Liver (tissue), 9 donors: ENCODE data around the gene AHSG. TPM values are rescaled to one million over a fixed set of nuclear protein-coding genes. Genes with fewer than 3 reads are reported as not detected.

Experiments used
- DNase-seq: peaks from one replicate; pipeline ENCODE4 v3.0.0-alpha.2; 2017; ENCODE audit warnings: low spot score
- H3K27ac ChIP-seq, 2 donors: one replicate each; pipeline ENCODE4 v1.7.0; 2013; ENCODE audit warnings: inconsistent platforms in 2 of 2, low read length in 2 of 2, control low read depth in 1 of 2, low read depth in 1 of 2, mild to moderate bottlenecking in 1 of 2
- H3K27me3 ChIP-seq, 4 donors: one replicate each; pipeline versions ENCODE4 v1.6.1 to v1.7.0; 2013; ENCODE audit warnings: low read length in 3 of 4, inconsistent platforms in 1 of 4, mild to moderate bottlenecking in 1 of 4, moderate library complexity in 1 of 4; ENCODE audit not compliant: control insufficient read depth in 4 of 4, insufficient read depth in 4 of 4
- H3K36me3 ChIP-seq, 4 donors: one replicate each; pipeline versions ENCODE4 v1.6.1 to v1.7.0; 2013; ENCODE audit warnings: low read length in 3 of 4, mild to moderate bottlenecking in 3 of 4, low read depth in 1 of 4, moderate library complexity in 1 of 4; ENCODE audit not compliant: control insufficient read depth in 4 of 4, insufficient read depth in 3 of 4
- H3K4me1 ChIP-seq, 4 donors: one replicate each; pipeline versions ENCODE4 v1.6.1 to v1.7.0; 2013; ENCODE audit warnings: low read length in 3 of 4, mild to moderate bottlenecking in 3 of 4, moderate library complexity in 1 of 4; ENCODE audit not compliant: control insufficient read depth in 4 of 4, insufficient read depth in 4 of 4
- H3K4me3 ChIP-seq, 3 donors: one replicate each; pipeline versions ENCODE4 v1.6.1 to v1.7.0; 2013; ENCODE audit warnings: low read length in 3 of 3, control low read depth in 1 of 3, low read depth in 1 of 3, mild to moderate bottlenecking in 1 of 3
- H3K9ac ChIP-seq, 2 donors: one replicate each; pipeline ENCODE4 v1.7.0; 2013; ENCODE audit warnings: low read length in 2 of 2, mild to moderate bottlenecking in 2 of 2, moderate library complexity in 2 of 2, control low read depth in 1 of 2, low read depth in 1 of 2
- H3K9me3 ChIP-seq, 4 donors: one replicate each; pipeline versions ENCODE4 v1.6.1 to v1.7.0; 2013; ENCODE audit warnings: low read length in 3 of 4; ENCODE audit not compliant: control insufficient read depth in 4 of 4
- EGR1 ChIP-seq, 2 donors: IDR thresholded peaks; 2 replicates each; pipeline ENCODE4 v1.6.1; 2016 to 2018; ENCODE audit warnings: antibody characterized with exemption in 2 of 2, low read depth in 2 of 2
- FOXA1 ChIP-seq: IDR thresholded peaks from 2 replicates; pipeline ENCODE4 v1.6.1; 2016; ENCODE audit warnings: antibody characterized with exemption
- HNF4A ChIP-seq, 2 donors: conservative IDR thresholded peaks; 2 replicates each; pipeline ENCODE4 v1.6.1; 2016; ENCODE audit warnings: antibody characterized with exemption in 2 of 2, mild to moderate bottlenecking in 2 of 2
- NR2F2 ChIP-seq: IDR thresholded peaks from 2 replicates; pipeline ENCODE4 v1.6.1; 2016; ENCODE audit warnings: antibody characterized with exemption
- TAF1 ChIP-seq: conservative IDR thresholded peaks from 2 replicates; pipeline ENCODE4 v1.6.1; 2016; ENCODE audit warnings: antibody characterized with exemption, mild to moderate bottlenecking
- YY1 ChIP-seq: IDR thresholded peaks from 2 replicates; pipeline ENCODE4 v1.6.1; 2016; ENCODE audit warnings: antibody characterized with exemption, mild to moderate bottlenecking
- WGBS: extraction: QIAGEN DNeasy Blood & Tissue Kit; methylation state at CpG from one replicate; pipeline ENCODE4 v1.1.7; 2013; 5-methylcytosine and 5-hydroxymethylcytosine counted together
- polyA plus RNA-seq, 2 donors: library from polyadenylated mRNA; stranded (reverse) in 1 of 2; unstranded in 1 of 2; fragments of 200-250 nt in 1 of 2; fragments of >200 nt in 1 of 2; fragmentation: Nextera tagmentation in 1 of 2; extraction: Ambion mirVana in 1 of 2; gene quantifications; one replicate each; pipeline versions ENCODE4 v1.2.1 to v1.2.3, GENCODE V29; 2013 to 2015
- total RNA-seq, 2 donors: library from RNA; depleted of rRNA; stranded (reverse); fragments of >200 nt; gene quantifications; one replicate each; pipeline ENCODE4 v1.2.3, GENCODE V29; 2014
- TF ChIP-seq, protein P1 (sequence below): IDR thresholded peaks from 2 replicates; pipeline ENCODE4 v1.6.1; 2016; ENCODE audit warnings: antibody characterized with exemption
- TF ChIP-seq, protein P2 (sequence below): IDR thresholded peaks from 2 replicates; pipeline ENCODE4 v1.6.1; 2016; ENCODE audit warnings: antibody characterized with exemption
- TF ChIP-seq, protein P3 (sequence below): fragments of 150-350 bp; IDR thresholded peaks from 2 replicates; pipeline ENCODE4 v1.5.1; 2017; ENCODE audit warnings: improper control_type of control experiment, low read depth, low read length; ENCODE audit not compliant: missing input control
- TF ChIP-seq, protein P4 (sequence below): IDR thresholded peaks from 2 replicates; pipeline ENCODE4 v1.6.1; 2016; ENCODE audit warnings: antibody characterized with exemption
- TF ChIP-seq, protein P5 (sequence below): IDR thresholded peaks from 2 replicates; pipeline ENCODE4 v1.6.1; 2016; ENCODE audit warnings: antibody characterized with exemption, mild to moderate bottlenecking
- donor health status: healthy.
- donor health status: healthy.
- donor health status: healthy.
- donor health status: healthy.
- donor health status: healthy.

The AHSG gene
- total and polyA plus RNA-seq, 4 donors = 965 to 4,470 (median 2,050) TPM

DNA sequence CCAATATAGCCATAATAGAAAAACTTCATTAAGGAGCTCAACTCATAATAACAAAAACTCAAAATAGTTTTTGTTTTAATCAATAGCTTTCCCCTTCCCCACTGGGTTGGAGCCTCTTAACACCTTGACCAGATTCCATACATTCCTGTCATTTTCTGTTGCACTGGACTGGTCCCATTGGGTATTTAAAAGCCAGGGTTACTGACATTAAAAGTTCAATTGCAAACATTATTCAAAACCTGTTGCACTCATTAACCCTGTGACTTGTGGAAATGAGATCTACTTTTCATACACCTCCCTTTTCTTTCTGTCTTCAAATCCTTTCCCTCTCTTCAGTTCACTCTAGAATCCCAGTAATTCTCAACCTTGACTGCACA is 51.2 kb downstream of the AHSG start:
- no peak overlapping the region for H3K4me3 ChIP-seq
- peaks cover 0 to 31% (median 15%) of the 10 kb centered on the region in 4 donors for H3K4me1 ChIP-seq
- H3K36me3 ChIP-seq = peaks cover 0 to 3% (median 1%) of the 10 kb centered on the region in 4 donors
- H3K27ac ChIP-seq = no peak overlapping the region
- no peaks in the 10 kb centered on the region for H3K27me3 ChIP-seq
- H3K9ac ChIP-seq = no peak overlapping the region
- no peaks in the 10 kb centered on the region for H3K9me3 ChIP-seq
- no peak for DNase-seq
- TF ChIP-seq EGR1 (IDR thresholded peaks at IDR 0.05; ENCODE audit: low read depth in 2 of 2) (no peak), FOXA1 (no peak), TAF1 (no peak), NR2F2 (no peak), YY1 (no peak)
- TF ChIP-seq, protein P1, sequence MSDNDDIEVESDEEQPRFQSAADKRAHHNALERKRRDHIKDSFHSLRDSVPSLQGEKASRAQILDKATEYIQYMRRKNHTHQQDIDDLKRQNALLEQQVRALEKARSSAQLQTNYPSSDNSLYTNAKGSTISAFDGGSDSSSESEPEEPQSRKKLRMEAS = no peak
- TF ChIP-seq, protein P2, sequence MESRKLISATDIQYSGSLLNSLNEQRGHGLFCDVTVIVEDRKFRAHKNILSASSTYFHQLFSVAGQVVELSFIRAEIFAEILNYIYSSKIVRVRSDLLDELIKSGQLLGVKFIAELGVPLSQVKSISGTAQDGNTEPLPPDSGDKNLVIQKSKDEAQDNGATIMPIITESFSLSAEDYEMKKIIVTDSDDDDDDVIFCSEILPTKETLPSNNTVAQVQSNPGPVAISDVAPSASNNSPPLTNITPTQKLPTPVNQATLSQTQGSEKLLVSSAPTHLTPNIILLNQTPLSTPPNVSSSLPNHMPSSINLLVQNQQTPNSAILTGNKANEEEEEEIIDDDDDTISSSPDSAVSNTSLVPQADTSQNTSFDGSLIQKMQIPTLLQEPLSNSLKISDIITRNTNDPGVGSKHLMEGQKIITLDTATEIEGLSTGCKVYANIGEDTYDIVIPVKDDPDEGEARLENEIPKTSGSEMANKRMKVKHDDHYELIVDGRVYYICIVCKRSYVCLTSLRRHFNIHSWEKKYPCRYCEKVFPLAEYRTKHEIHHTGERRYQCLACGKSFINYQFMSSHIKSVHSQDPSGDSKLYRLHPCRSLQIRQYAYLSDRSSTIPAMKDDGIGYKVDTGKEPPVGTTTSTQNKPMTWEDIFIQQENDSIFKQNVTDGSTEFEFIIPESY = no peak
- TF ChIP-seq, protein P3, sequence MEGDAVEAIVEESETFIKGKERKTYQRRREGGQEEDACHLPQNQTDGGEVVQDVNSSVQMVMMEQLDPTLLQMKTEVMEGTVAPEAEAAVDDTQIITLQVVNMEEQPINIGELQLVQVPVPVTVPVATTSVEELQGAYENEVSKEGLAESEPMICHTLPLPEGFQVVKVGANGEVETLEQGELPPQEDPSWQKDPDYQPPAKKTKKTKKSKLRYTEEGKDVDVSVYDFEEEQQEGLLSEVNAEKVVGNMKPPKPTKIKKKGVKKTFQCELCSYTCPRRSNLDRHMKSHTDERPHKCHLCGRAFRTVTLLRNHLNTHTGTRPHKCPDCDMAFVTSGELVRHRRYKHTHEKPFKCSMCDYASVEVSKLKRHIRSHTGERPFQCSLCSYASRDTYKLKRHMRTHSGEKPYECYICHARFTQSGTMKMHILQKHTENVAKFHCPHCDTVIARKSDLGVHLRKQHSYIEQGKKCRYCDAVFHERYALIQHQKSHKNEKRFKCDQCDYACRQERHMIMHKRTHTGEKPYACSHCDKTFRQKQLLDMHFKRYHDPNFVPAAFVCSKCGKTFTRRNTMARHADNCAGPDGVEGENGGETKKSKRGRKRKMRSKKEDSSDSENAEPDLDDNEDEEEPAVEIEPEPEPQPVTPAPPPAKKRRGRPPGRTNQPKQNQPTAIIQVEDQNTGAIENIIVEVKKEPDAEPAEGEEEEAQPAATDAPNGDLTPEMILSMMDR = no peak
- TF ChIP-seq, protein P4, sequence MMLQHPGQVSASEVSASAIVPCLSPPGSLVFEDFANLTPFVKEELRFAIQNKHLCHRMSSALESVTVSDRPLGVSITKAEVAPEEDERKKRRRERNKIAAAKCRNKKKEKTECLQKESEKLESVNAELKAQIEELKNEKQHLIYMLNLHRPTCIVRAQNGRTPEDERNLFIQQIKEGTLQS = no peak
- TF ChIP-seq, protein P5, sequence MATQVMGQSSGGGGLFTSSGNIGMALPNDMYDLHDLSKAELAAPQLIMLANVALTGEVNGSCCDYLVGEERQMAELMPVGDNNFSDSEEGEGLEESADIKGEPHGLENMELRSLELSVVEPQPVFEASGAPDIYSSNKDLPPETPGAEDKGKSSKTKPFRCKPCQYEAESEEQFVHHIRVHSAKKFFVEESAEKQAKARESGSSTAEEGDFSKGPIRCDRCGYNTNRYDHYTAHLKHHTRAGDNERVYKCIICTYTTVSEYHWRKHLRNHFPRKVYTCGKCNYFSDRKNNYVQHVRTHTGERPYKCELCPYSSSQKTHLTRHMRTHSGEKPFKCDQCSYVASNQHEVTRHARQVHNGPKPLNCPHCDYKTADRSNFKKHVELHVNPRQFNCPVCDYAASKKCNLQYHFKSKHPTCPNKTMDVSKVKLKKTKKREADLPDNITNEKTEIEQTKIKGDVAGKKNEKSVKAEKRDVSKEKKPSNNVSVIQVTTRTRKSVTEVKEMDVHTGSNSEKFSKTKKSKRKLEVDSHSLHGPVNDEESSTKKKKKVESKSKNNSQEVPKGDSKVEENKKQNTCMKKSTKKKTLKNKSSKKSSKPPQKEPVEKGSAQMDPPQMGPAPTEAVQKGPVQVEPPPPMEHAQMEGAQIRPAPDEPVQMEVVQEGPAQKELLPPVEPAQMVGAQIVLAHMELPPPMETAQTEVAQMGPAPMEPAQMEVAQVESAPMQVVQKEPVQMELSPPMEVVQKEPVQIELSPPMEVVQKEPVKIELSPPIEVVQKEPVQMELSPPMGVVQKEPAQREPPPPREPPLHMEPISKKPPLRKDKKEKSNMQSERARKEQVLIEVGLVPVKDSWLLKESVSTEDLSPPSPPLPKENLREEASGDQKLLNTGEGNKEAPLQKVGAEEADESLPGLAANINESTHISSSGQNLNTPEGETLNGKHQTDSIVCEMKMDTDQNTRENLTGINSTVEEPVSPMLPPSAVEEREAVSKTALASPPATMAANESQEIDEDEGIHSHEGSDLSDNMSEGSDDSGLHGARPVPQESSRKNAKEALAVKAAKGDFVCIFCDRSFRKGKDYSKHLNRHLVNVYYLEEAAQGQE = no peak

DNA sequence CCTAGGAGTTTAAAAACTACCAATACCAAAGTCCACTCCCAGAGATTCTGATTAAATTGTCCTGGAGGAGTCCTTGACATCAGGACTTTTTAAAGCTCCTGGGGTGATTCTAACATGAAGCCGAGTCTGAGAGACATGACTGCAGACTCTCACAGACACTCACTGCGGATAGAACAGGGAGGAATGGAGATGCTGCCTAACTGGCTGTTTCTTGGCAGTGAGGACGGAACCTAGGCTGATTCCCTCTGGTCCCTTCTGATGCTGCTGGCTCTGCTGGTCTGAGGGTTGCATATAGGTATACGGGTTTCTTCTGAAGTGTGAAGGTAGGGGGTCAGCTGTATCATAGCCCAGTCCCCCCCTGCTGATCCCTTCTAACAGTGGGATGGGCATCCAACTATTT is 51.6 kb downstream of the AHSG start:
- Histone ChIP-seq H3K36me3 (peaks cover 0 to 6% (median 3%) of the 10 kb centered on the region in 4 donors), H3K4me1 (peaks cover 0 to 31% (median 17%) of the 10 kb centered on the region in 4 donors), H3K27me3 (no peaks in the 10 kb centered on the region), H3K4me3 (no peak overlapping the region), H3K27ac (no peak overlapping the region), H3K9me3 (no peaks in the 10 kb centered on the region), H3K9ac (no peak overlapping the region)
- TF ChIP-seq YY1 (no peak), HNF4A (conservative IDR thresholded peaks at IDR 0.05) (peak; percentile 26 to 35)
- no peak for DNase-seq
- whole genome bisulfite sequencing = 54% methylated on average over 4 of the region's 4 CpGs
